ENCODE data around the gene ADAMTS14. TPM values are rescaled to one million over a fixed set of nuclear protein-coding genes. Genes with fewer than 3 reads are reported as not detected.
A peak's percentile ranks its signal among the peaks of the same experiment; 100 is the strongest.
"Not testable (repeated sequence)": the region's sequence is repeated elsewhere in the genome, so short reads cannot be mapped to it uniquely, and the experiment has no call there.

The ADAMTS14 gene
- total RNA-seq, 1 donor from 2014 or later = not detected

- DNase-seq (ENCODE audit: low read depth in 2 of 2) = no peak
These were observed 77.9 kb downstream of the ADAMTS14 start for GRCh38 chr10:70750156-70750703.

GRCh38 chr10:70751356-70751755, 79.0 kb downstream of the ADAMTS14 start:
- DNase-seq (ENCODE audit: low read depth in 2 of 2) = no peak

- no peak for DNase-seq (ENCODE audit: low read depth in 2 of 2)
These were observed 79.7 kb downstream of the ADAMTS14 start for GRCh38 chr10:70751991-70752390.

GRCh38 chr10:70752571-70752970, 80.3 kb downstream of the ADAMTS14 start:
- no peak for DNase-seq (ENCODE audit: low read depth in 2 of 2)

- no peak for DNase-seq (ENCODE audit: low read depth in 2 of 2)
These were observed 80.8 kb downstream of the ADAMTS14 start for GRCh38 chr10:70753026-70753663.

GRCh38 chr10:70753841-70754621, 81.7 kb downstream of the ADAMTS14 start:
- DNase-seq (ENCODE audit: low read depth in 2 of 2) = no peak

- peak; percentile 8 to 66 for DNase-seq (ENCODE audit: low read depth in 2 of 2)
These were observed 84.5 kb downstream of the ADAMTS14 start for GRCh38 chr10:70756700-70757360.

- no peak for DNase-seq (ENCODE audit: low read depth in 2 of 2)
These were observed 85.5 kb downstream of the ADAMTS14 start for GRCh38 chr10:70757856-70758255.

GRCh38 chr10:70758757-70759514, 86.6 kb downstream of the ADAMTS14 start:
- DNase-seq (ENCODE audit: low read depth in 2 of 2) = peak; percentile 64 to 71

- DNase-seq (ENCODE audit: low read depth in 2 of 2) = no peak
These were observed 87.5 kb downstream of the ADAMTS14 start for GRCh38 chr10:70759781-70760180.

GRCh38 chr10:70760271-70760787, 88.0 kb downstream of the ADAMTS14 start:
- DNase-seq (ENCODE audit: low read depth in 2 of 2) = no peak

GRCh38 chr10:70761031-70761601, 88.8 kb downstream of the ADAMTS14 start:
- peak; percentile 7 to 9 for DNase-seq (ENCODE audit: low read depth in 2 of 2)

- DNase-seq (ENCODE audit: low read depth in 2 of 2) = no peak
These were observed 89.5 kb downstream of the ADAMTS14 start for GRCh38 chr10:70761727-70762350.

- no peak for DNase-seq (ENCODE audit: low read depth in 2 of 2)
These were observed 90.3 kb downstream of the ADAMTS14 start for GRCh38 chr10:70762441-70763175.

GRCh38 chr10:70763567-70763966, 91.3 kb downstream of the ADAMTS14 start:
- DNase-seq (ENCODE audit: low read depth in 2 of 2) = no peak

GRCh38 chr10:70765794-70766594, 93.7 kb downstream of the ADAMTS14 start:
- no peak for DNase-seq (ENCODE audit: low read depth in 2 of 2)

- DNase-seq (ENCODE audit: low read depth in 2 of 2) = not testable (repeated sequence)
These were observed 95.8 kb downstream of the ADAMTS14 start for GRCh38 chr10:70768026-70768685.

GRCh38 chr10:70769121-70769520, 96.8 kb downstream of the ADAMTS14 start:
- no peak for DNase-seq (ENCODE audit: low read depth in 2 of 2)

Measured in lung microvascular endothelial cell (primary cell).